Measurements from ENCODE around the gene IGF1R.

- TF ChIP-seq CTCF (IDR thresholded peaks at IDR 0.05; ENCODE audit: poor library complexity) = no peak
- TF ChIP-seq EZH2phosphoT487 (IDR thresholded peaks at IDR 0.05; ENCODE audit: low read depth, severe bottlenecking, unreplicated experiment) = no peak
These were observed 138.4 kb downstream of the IGF1R start for GRCh38 chr15:98786717-98787116.
